PC-3 (cell line): ENCODE results near the gene ZFAND6. TPM values are rescaled to one million over a fixed set of nuclear protein-coding genes. Genes with fewer than 3 reads are reported as not detected.

Experiments used
- ATAC-seq: fragments of 200-7000 bp; cut with Tn5 transposase; 2 replicates; pipeline ENCODE4 v1.9.1; 2020; ENCODE audit warnings: mild to moderate bottlenecking, moderate library complexity
- BruUV-seq: library from RNA; stranded (reverse); fragments of 400-500 nt; replicated peaks from 2 replicates; lab custom pipeline; 2021; lab: Mats Ljungman, UMichigan
- CTCF ChIA-PET: fragments of 300-600 bp; sonication (Branson Sonifier 250); formaldehyde crosslinking; loops from one replicate; lab custom pipeline; 2022; ENCODE audit warnings: antibody characterized with exemption; lab: Charles Lee
- POLR2A ChIA-PET: fragments of 300-600 bp; sonication (Branson Sonifier 250); formaldehyde crosslinking; loops from one replicate; lab custom pipeline; 2022; ENCODE audit warnings: antibody characterized with exemption; ENCODE audit not compliant: unreplicated experiment; lab: Charles Lee
- DNase-seq: peaks from one replicate; pipeline ENCODE4 v3.0.0-alpha.2; 2015
- H2AFZ ChIP-seq: fragments of 300-600 bp; sonication (generic); 2 replicates; pipeline ENCODE4 v1.6.0; 2016; ENCODE audit warnings: antibody characterized with exemption, low read length
- H3F3A ChIP-seq: fragments of 300-600 bp; sonication (generic); one replicate; pipeline ENCODE4 v1.6.0; 2017; ENCODE audit warnings: antibody characterized with exemption, low read length, control low read depth, mild to moderate bottlenecking; ENCODE audit not compliant: unreplicated experiment
- H3K27ac ChIP-seq: fragments of 300-600 bp; sonication (generic); 2 replicates; pipeline ENCODE4 v1.5.1; 2016; ENCODE audit warnings: mild to moderate bottlenecking, low read length
- H3K27me3 ChIP-seq: fragments of 300-600 bp; sonication (generic); 2 replicates; pipeline ENCODE4 v1.6.1; 2016; ENCODE audit warnings: low read length, mixed read lengths
- H3K36me3 ChIP-seq: fragments of 300-600 bp; sonication (generic); 2 replicates; pipeline ENCODE4 v1.6.1; 2016; ENCODE audit warnings: low read depth, mixed run types, low read length, mixed read lengths
- H3K4me1 ChIP-seq: fragments of 300-600 bp; sonication (generic); 2 replicates; pipeline ENCODE4 v1.5.1; 2016; ENCODE audit warnings: low read length; ENCODE audit not compliant: insufficient read depth
- H3K4me2 ChIP-seq: fragments of 300-600 bp; sonication (generic); 2 replicates; pipeline ENCODE4 v1.6.0; 2016; ENCODE audit warnings: low read length
- H3K4me3 ChIP-seq: fragments of 300-600 bp; sonication (generic); 2 replicates; pipeline ENCODE4 v1.5.1; 2016; ENCODE audit warnings: mild to moderate bottlenecking, low read length, mixed read lengths
- H3K79me2 ChIP-seq: fragments of 300-600 bp; sonication (generic); 2 replicates; pipeline ENCODE4 v1.6.1; 2017; ENCODE audit warnings: low read length, mixed read lengths
- H3K9ac ChIP-seq: fragments of 300-600 bp; sonication (generic); 2 replicates; pipeline ENCODE4 v1.6.0; 2016; ENCODE audit warnings: mild to moderate bottlenecking, low read length
- H3K9me2 ChIP-seq: fragments of 300-600 bp; sonication (generic); replicated peaks from 2 replicates; pipeline ENCODE4 v1.6.1; 2016; ENCODE audit warnings: mixed run types, low read length, mixed read lengths
- H3K9me3 ChIP-seq: fragments of 300-600 bp; sonication (generic); 2 replicates; pipeline ENCODE4 v1.6.1; 2016; ENCODE audit warnings: low read length, mixed read lengths
- H4K20me1 ChIP-seq: fragments of 300-600 bp; sonication (generic); 2 replicates; pipeline ENCODE4 v1.6.1; 2016; ENCODE audit warnings: low read length, mixed read lengths
- CTCF ChIP-seq: fragments of 300-600 bp; sonication (generic); conservative IDR thresholded peaks from 2 replicates; pipeline ENCODE4 v1.5.1; 2017; ENCODE audit warnings: antibody characterized with exemption, low read depth, mild to moderate bottlenecking, low read length
- EZH2 ChIP-seq: fragments of 300-600 bp; sonication (generic); IDR thresholded peaks from one replicate; pipeline ENCODE4 v1.6.1; 2017; ENCODE audit warnings: antibody characterized with exemption, mild to moderate bottlenecking, low read length; ENCODE audit not compliant: unreplicated experiment
- EZH2phosphoT487 ChIP-seq: fragments of 300-600 bp; sonication (generic); IDR thresholded peaks from 2 replicates; pipeline ENCODE4 v1.6.1; 2018; ENCODE audit warnings: mild to moderate bottlenecking, antibody characterized with exemption, low read length, borderline replicate concordance
- intact Hi-C: fragments of 100-400 bp; cut with micrococcal nuclease; formaldehyde crosslinking; loops from 2 replicates; pipeline ENCODE4 v1.9.0; 2023
- total RNA-seq: library from RNA; depleted of rRNA; stranded (reverse); fragments of >200 nt; gene quantifications from 2 replicates; pipeline ENCODE4 v1.2.3, GENCODE V29; 2014

ZFAND6 gene
- total RNA-seq, 1 experiment from 2014 or later: 96.6 TPM

- H3K9me2 ChIP-seq: no peaks in the 10 kb centered on the region
- H3K36me3 ChIP-seq: no peaks in the 10 kb centered on the region
- intact Hi-C loops: no loop called here
- H3F3A ChIP-seq: no peaks in the 10 kb centered on the region
- CTCF ChIA-PET: no interaction called here
- H2AFZ ChIP-seq: no peak overlapping the region
- no peaks in the 10 kb centered on the region for H3K9me3 ChIP-seq
- no peak for DNase-seq
- H3K4me3 ChIP-seq: no peak overlapping the region
- POLR2A ChIA-PET: no interaction called here
- no peak overlapping the region for H3K4me2 ChIP-seq
- H3K4me1 ChIP-seq: no peaks in the 10 kb centered on the region
- H3K79me2 ChIP-seq: no peaks in the 10 kb centered on the region
- no peaks in the 10 kb centered on the region for H4K20me1 ChIP-seq
- ATAC-seq: no peak
- BruUV-seq: no TSS peak
- no peak overlapping the region for H3K27ac ChIP-seq
- no peak for TF ChIP-seq CTCF
- TF ChIP-seq EZH2phosphoT487: no peak
- no peak for TF ChIP-seq EZH2
- no peaks in the 10 kb centered on the region for H3K27me3 ChIP-seq
- H3K9ac ChIP-seq: no peak overlapping the region
These were observed 10.4 kb upstream of the ZFAND6 start for GRCh38 chr15:80049046-80049445.

DNA sequence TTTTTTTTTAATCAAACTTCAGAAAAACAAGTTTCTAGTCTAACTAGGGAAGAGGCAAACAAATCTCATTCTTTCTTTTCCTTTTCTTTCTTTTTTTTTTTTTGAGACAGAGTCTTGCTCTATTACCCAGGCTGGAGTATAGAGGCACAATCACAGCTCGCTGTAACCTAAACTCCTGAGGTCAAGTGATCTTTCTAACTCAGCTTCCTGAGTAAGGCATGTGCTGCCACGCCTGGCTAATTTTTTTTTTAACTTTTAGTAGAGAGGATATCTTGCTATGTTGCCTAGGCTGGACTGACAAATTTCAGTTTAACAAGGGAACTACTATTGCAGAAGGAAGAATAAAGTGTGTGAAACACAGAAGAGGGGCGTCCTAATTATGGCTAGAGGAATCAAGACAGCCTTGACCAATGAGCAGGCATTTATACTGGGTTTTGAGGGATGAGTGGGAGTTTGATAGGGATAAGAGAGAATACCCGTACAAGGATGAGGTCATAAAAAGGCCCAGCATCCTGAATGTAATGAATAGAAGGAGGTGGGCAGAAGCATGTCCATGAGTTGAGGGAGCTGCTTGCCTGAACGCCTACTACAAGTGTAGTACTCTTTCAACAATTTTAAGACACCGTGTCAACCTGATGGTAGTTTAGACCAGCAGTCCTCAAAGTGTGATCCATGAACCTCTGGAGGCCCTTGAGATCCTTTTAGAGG is 6.7 kb upstream of the ZFAND6 start:
- H3F3A ChIP-seq: no peaks in the 10 kb centered on the region
- CTCF ChIA-PET: no interaction called here
- H3K27ac ChIP-seq: no peak overlapping the region
- ATAC-seq (no peak), DNase-seq (no peak)
- H2AFZ ChIP-seq: no peak overlapping the region
- H3K9ac ChIP-seq: no peak overlapping the region
- H3K9me3 ChIP-seq: no peaks in the 10 kb centered on the region
- POLR2A ChIA-PET: no interaction called here
- H3K9me2 ChIP-seq: no peaks in the 10 kb centered on the region
- intact Hi-C loops: loop anchor here (10.0 kb wide), 1 partner anchor 158 kb away; the partner anchor contains the start of gene MTHFS
- H3K79me2 ChIP-seq: no peaks in the 10 kb centered on the region
- H3K27me3 ChIP-seq: no peaks in the 10 kb centered on the region
- no peak overlapping the region for H3K4me2 ChIP-seq
- no peak overlapping the region for H3K4me3 ChIP-seq
- no TSS peak for BruUV-seq
- H3K4me1 ChIP-seq: no peaks in the 10 kb centered on the region
- H3K36me3 ChIP-seq: no peaks in the 10 kb centered on the region
- no peaks in the 10 kb centered on the region for H4K20me1 ChIP-seq
- no peak for TF ChIP-seq CTCF
- TF ChIP-seq EZH2phosphoT487: no peak

- Histone ChIP-seq H2AFZ (no peak overlapping the region), H3K27me3 (no peaks in the 10 kb centered on the region), H3F3A (no peaks in the 10 kb centered on the region), H4K20me1 (peaks cover 2% of the 10 kb centered on the region), H3K9me2 (no peaks in the 10 kb centered on the region), H3K9me3 (no peaks in the 10 kb centered on the region), H3K79me2 (peaks cover 10% of the 10 kb centered on the region), H3K9ac (no peak overlapping the region), H3K4me3 (no peak overlapping the region), H3K27ac (no peak overlapping the region), H3K4me1 (peaks cover 3% of the 10 kb centered on the region; the same call in 1 of the 2 replicates), H3K36me3 (no peaks in the 10 kb centered on the region), H3K4me2 (no peak overlapping the region)
- ChIA-PET POLR2A (no interaction called here), CTCF (no interaction called here)
- no peak for DNase-seq
- intact Hi-C loops: loop anchor here (10.0 kb wide), 1 partner anchor 161 kb away; the partner anchor contains the start of gene MTHFS
- ATAC-seq: no peak
- no TSS peak for BruUV-seq
- no peak for TF ChIP-seq CTCF
- TF ChIP-seq EZH2: no peak
- TF ChIP-seq EZH2phosphoT487: no peak
These were observed 3.5 kb upstream of the ZFAND6 start for GRCh38 chr15:80055933-80056332.
